HG02840 (cell line): ENCODE measurements around the gene SH3RF2.

Source experiments
- ATAC-seq: cut with Tn5 transposase; IDR thresholded peaks from one replicate; pipeline ENCODE4 v1.9.1; 2021; ENCODE audit warnings: mild to moderate bottlenecking, moderate library complexity, moderate number of reproducible peaks; ENCODE audit not compliant: unreplicated experiment, low FRiP score

Gene SH3RF2

DNA sequence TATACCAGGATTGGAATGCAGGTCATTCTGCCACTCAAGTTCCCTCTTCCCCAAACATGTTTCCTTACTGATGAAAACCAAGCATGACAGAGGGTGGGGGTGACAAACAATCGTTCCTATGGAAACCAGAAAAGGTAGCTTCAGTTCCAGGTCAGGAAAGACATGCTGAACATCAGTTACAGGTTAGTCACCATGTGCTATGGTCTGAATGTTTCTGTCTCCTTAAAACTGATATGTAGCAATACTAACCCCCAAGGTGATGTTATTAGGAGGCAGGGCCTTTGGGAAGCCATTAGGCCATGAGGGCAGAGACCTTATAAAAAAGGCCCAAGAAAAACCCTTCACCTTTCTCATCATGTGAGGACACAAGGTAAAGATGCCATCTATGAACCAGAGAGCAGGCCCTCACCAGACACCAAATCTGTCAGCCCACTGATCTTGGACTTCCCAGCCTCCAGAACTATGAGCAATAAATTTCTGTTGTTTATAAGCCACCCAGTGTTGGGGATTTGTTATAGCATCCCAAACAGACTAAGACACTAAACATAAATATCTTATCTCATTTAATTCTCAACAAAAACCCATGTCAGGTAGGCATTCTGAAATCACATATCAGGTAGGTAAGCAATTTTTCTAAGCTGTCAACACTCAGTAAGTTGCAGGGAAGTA is 15.7 kb upstream of the SH3RF2 start:
- ATAC-seq = no peak

DNA sequence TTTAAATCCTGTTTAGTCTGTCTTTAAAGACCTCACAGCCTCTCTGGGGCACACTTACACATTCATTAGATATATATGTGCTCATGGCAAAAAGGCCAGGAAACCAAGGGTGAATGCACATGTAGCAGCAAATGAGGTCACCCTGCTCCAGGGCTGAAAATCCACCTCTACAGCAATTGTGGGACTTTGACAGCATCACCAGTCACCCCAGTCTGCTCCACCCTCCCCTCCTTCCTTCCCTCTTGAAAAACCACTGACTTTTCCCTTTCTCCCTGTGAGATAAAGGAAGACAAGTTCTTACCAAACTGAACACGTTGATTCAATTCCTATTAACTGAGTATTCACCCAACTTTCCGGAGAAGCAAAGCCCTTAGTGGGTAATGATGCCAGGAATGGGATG is 15.2 kb upstream of the SH3RF2 start:
- ATAC-seq = no peak

DNA sequence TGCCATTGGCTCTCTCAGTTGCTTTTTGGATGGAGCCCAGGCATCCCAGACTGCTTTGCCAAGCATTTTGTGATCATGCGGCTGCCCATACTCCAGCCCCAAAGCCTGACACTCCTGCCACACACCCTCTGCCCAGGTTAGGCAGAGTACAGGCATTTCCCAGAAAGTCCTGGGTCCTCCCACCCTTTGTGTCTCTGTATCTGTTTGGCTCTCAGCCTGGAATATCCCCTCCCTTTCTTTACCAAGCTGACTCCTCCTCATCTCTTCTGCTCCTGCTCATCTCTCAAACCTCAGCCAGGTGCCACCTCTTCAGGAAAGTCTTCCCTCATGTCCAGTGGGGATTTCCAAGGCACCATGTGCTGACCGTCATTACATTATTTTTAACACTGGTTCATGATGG is 14.3 kb upstream of the SH3RF2 start:
- ATAC-seq = no peak

DNA sequence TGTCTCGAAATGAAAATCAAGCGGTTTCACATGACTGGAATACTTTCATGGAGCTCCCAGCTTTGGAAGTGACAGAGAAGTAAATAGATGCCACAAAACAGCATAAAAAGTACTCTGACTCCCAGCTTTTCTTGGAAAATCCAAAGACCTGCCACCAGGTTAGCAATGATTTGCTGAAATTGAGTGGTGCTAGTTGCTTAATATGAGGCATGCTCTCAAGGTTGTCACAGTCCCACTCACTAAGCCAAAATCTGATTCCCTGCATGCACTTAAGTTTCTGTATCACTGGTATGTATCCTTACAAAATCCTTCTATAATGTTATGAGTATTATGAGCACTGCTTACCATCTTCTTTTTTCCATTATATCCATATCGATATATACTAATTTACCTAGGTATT is 13.0 kb upstream of the SH3RF2 start:
- no peak for ATAC-seq

DNA sequence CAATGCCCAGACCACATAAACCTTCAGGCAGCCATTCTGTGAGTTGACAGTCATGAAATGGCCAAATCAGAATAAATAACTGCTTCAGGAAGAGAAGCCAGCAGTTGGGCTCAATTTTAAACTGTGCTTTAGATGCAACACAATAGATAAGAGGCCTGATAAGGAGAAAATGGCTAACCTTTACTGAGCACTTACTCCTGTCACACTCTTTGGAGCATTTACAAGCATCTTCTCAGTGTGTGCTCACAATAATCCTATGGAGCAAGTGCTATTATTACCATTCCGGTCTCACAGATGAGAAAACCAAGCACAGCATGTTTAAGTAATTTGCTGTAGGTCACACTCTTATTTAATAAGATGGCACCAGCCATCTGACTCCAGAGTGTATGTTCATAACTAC is 11.5 kb upstream of the SH3RF2 start:
- no peak for ATAC-seq

DNA sequence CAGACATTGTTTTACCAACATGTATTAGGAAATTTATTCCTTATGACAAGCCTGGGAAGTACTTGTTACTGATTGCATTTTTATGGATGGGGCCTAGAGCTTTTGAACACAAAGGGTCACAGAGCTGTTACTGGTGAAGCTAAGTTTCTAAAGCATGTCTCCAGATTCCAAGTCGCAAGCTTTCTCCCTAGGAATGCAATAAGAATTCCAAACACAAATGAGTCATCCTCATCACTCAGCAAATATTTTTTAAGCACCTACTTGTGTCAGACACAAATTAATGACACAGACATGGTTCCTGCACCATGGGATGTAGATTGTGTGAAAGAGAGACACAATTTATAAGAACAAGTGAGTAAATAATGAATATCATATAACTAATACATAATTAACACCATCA is 11.0 kb upstream of the SH3RF2 start:
- ATAC-seq = no peak

DNA sequence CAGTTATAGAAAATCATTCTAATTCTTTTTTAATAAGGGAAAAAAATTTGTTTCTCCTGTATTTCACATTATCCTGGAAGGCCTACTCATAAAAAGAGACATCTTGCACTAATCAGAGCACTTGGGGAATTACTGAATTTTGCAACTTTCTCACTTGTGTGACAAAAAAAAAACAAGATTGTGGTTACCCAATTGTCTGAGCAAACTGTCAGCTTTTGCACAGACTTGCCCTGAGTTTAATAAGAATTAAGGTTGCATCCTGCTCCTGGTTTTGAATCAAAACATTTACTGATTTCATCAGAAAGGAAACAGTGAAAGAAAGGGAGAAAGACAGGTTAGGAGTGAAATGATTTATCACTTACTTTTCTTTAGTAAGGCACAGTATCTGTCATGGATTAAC is 10.6 kb upstream of the SH3RF2 start:
- no peak for ATAC-seq

DNA sequence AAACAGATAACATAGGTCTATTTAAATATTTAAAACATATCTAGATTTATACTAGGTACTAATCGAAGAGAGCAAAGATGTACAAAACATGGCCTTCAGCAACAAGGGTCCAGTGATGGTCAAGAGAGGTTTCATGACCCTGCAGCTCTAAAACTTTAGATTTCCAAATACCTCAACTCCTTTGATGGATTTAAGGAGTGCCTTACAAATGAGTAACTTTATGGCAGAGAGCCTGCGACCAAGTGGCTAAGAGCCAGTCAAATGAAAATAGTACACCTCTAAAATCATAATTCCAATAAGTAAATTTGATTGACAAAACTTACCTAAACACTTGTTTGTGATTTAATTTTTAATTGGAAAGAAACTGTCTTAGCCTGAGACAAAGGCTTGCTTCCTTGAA is 4.7 kb upstream of the SH3RF2 start:
- no peak for ATAC-seq

DNA sequence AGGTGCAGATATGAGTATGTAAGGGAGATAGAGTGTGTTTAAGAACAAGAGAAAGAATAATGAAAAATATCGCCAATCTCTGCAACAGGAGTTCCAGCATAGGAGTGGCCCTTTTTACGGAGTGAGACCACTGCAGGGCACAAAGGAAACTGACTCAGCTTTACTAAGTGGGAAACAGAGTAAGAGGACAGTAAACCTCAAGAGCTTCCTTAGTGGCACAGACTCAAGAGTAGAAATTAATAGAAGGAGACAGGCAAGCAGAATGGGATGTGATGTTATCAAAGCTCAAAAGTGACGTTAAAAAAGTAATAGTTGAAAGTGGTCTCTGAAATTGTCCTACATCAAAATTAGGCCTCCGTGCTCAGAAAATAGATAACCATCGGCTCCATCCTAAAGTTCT is 2.1 kb upstream of the SH3RF2 start:
- ATAC-seq = no peak

DNA sequence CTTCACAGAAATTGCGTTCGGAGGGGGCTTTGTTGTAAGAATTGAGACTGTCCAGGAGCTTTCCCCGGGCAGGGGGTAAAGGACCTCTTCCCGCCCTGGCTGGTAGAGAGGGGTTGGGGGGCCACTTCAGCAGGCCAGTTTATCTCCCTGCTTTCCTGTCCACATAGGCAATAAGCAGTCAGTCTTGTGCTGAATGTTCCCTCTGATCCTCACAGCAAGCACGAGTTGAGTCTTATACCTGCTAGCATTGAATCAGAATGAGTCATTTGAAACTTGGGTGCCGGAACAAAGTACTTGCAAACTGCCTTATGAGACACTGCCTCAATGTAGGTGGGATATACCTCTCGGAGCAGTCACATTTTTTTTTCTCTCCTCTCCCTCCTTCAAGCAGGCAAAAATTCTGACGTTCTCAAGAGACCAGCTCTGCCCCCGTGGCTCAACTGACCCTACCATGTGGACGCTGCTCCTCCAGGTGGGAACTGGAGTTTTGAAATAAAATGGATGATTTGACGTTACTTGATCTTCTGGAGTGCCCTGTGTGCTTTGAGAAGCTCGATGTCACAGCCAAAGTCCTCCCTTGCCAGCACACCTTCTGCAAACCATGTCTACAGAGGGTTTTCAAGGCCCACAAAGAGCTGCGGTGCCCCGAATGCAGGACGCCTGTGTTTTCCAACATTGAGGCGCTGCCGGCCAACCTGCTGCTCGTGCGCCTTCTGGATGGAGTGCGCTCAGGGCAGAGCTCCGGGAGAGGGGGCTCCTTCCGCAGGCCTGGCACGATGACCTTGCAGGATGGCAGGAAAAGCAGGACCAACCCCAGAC is 1.3 kb downstream of the SH3RF2 start:
- no peak for ATAC-seq

DNA sequence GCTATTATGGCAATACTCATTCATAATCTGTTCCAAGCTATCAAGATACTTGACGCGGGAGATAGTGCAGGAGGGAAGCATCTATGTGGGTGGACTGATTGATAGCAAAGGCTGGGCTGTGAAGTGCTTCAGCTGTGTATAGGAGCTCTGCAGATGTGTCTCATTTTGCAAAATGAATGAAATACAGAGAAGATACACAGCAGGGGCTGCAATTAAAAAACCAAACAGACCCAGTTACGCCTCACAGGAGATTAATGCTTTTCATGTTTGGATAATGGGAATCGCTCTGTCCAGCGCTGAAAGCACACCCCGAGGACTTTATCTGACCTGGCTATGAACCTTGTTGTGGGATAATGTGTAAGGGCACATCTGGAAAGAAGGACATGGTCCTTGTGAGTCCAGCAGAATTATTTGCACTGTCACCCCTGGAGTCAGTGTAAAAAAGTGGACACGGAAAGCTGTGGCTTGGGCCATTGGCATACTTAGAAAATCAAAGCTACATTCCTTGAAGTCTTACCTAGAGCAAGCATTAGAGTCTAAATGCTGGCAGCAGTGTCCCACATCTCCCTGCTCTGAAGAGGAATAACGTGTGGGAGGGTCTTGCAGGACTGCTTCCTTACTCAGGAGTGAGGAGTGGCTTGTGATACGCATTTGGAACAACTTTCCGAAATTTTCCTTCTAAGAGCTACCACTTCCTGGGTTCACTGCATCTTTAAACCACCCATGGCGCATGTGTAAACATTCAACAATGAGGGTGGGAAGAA is 2.6 kb downstream of the SH3RF2 start:
- ATAC-seq = no peak

DNA sequence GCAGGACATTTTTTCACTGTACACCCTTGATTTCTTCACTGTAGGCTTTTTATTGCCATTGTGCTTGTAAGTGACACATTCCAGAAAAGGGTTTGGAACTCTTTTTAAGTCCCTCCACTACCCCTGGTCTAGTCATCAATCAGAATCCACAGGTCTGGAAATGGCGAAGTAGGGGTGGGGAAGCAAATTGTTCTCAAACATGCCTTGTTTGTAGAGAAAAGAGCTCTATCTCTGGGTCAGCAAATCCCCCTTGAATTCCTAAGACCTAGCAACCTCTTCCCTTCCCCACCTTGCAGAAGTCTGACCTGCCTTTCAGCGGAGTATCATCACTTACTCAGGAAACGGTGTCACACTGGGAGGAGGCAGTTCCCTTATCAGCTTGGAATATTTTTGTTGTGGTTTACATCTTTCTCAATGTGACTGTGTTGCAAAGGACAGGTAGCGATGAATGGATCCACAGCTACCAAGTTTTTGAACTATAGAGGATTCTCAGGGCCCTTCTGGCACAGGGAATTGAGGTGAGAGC is 3.2 kb downstream of the SH3RF2 start:
- ATAC-seq = no peak

DNA sequence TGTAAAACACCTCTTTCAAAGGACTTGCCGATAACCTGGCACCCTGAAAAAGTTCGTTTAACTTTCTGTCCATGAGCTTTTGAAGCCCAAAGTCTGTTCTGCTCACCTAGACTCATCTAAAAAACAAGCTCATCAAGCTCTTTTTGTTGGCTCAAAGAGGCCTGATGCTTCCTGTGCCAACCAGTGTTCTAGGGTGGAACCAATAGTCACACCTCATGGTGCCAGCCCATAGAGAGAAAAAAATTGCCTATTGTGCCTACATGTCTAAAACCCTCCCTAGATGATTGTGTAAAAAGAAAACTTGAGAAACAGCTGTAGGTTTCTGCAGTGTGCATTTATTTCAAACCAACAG is 4.7 kb downstream of the SH3RF2 start:
- no peak for ATAC-seq

DNA sequence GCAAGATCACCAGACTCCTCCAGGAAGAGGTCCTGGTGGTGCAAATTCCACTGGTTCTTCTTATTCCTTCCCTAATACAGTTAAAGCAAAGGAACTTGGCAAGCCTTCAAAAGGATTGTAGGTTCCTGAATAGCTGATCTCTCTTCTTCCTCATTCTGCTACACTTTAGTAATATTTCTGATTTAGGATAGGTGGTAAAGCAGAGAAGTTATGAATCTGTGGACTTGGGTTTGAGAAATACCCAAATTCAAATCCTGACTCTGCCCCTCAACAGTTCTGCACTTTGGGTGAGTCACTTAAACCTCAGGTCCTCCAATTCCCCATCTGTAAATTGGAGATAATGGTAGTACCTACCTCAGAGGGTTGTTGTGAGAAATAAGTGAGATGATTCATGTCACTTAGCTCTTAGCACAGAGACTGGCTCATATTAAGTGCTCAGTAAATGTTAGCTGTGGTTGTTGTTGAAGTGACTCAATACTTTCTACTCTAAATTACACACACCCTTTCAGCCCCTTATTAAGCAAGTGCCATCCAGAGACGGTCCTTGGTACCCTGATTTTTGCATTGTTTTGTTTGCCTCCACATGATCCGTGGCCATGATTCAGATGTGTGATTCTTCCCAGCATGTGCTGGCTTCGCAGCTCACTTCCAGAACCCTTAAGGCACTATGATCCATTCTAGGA is 5.2 kb downstream of the SH3RF2 start:
- ATAC-seq = no peak

DNA sequence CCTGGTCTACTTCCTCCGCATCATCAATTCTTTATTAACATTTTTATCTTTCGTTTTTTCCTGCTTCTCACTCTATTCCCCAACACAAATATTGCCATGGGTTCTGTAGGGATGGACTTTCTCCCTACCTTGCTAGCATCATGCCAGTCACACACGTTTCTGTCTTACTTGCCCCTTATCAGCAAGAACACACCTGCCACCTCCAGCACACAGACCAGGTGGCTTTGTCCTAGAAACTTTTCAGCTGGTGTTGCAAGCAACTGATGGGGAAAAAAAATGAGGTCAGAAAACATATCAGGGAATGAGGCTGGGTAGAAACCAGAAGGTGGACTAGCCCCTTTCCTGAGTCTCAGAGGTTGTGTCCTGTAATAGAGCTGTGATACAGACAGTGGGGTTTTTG is 5.8 kb downstream of the SH3RF2 start:
- ATAC-seq = no peak

DNA sequence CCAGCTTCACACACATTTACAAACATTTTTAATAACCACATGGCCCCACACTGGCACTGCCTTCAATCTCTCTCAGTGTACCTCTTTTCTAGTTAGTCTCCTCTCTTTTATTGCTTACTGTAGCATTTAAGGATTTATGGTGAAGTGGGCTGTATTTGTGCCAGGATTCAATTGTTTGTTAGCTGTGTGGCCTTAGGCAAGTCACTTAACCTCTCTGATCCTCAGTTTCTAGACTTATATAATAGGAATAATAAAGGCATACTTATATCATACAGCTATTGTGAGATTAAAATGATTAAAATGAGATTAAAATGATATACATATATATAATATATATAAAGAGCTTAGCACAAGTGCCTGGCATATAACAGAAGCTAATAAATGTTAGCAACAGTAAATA is 6.4 kb downstream of the SH3RF2 start:
- ATAC-seq = no peak

DNA sequence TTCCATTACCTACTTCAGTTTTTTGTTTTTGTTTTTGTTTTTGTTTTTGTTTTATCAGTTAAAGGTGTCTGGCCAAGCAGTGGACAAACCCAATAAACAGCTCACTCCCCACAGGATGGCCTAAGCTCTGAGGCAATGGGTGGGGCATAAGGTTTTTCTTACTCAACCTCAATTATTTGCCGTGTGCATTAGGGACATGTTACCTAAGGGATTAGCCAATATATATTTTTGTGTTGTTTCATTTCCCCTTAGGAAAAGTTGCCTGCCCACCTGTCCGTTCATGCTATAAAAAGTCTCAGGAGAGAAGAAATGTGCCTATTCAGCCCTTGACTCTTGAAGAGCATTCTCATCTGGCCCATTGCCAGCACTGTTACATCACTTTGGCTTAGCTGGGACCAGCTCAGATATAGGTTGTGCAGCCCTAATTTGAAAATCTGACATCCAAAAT is 7.3 kb downstream of the SH3RF2 start:
- ATAC-seq = no peak

DNA sequence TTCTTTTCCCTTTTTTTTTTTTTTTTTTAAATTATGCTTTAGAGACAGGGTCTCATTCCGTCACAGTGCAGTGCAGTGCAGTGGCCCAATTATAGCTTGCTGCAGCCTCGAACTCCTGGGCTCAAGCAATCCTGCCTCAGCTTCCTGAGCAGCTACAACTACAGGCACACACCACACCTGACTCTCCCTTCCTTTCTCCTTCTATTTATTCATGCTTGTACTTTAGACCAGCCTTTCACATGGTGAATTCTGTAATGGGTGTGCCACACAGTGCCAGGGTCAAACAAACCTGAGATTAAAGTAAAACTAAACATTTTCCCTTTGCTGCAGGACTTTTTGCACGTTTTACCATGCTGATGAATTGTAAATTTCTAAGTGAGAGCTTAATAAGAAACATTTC is 8.0 kb downstream of the SH3RF2 start:
- ATAC-seq = no peak

DNA sequence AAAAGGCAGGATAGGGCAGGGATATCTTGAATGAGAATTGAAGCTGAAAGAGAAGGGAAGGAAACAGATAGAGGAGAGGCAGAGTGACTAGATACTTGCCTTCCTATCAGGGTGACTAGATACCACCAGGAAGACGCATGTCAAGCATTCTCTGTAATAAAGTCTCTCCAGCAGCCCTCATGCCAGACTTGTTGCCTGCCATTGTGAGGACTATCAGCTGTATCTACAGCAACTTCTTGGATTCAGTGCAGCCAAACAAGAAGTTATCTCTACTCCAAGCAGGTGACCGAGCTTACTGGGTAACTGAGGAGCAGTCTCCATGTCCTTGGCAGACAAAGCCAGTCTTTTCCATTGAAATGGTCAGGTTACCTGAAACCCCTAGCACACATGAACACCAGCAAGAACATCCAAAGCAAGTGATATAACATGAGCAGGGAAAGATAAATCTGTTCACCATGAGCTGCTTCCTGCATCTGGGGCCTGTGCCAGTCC is 9.3 kb downstream of the SH3RF2 start:
- no peak for ATAC-seq

DNA sequence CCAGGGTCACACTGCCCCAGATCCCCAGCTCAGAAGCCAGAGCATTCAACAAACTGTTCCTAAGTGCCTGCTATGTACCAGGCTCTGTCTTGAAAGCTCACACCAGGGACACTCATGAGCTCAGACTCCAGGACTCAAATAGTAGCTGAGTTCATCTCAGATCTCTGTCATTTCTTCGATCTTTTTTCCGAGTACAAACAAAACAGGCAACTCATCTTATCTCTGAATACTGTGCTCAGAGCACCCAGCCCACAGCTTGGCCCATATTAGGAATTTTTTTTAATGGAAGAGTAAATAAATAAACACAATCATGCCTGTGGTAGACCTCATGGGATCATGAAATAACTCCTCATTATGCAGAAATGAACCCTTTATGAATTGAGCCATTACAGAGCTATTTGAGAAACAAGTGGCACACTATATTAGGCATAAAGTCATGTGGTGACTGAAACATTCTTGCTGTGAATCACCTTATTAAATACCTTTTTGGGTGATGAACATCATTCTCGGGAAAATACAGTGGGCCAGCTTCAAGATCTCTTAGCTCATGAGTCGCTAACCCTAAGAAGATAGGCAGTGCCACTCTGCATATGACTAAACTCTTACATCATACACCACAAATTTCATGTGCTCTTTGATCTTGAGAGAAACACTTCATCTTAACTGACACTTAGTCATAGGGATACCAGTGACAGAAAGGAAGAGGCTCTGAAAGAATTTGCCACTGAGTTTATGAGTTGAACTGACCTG is 9.9 kb downstream of the SH3RF2 start:
- ATAC-seq = peak; percentile 67
